Testis (tissue), 2 donors: ENCODE data around the gene WDFY2.

Experiments used
- CTCF ChIP-seq, 3 experiments: fragments of 450-650 bp in 2 of 3; fragments of 200-600 bp in 1 of 3; sonication (generic) in 1 of 3; IDR thresholded peaks; one replicate each; pipeline ENCODE4 v1.5.1; 2016 to 2019; ENCODE audit warnings: antibody characterized with exemption in 3 of 3, mild to moderate bottlenecking in 2 of 3, moderate library complexity in 1 of 3
- POLR2A ChIP-seq: fragments of 450-650 bp; IDR thresholded peaks from one replicate; pipeline ENCODE4 v1.6.1; 2017; ENCODE audit warnings: antibody characterized with exemption, mild to moderate bottlenecking, moderate library complexity

GRCh38 chr13:51550151-51550550, 34.1 kb upstream of the WDFY2 start:
- TF ChIP-seq CTCF (IDR thresholded peaks at IDR 0.05), result no peak
- no peak for TF ChIP-seq POLR2A
